COLO829 (cell line): ENCODE measurements around the gene AKAP6.
"Not testable (repeated sequence)": the region's sequence is repeated elsewhere in the genome, so short reads cannot be mapped to it uniquely, and the experiment has no call there.

Source experiments
- DNase-seq: peaks from one replicate; pipeline ENCODE4 v3.0.0; 2012; ENCODE audit warnings: low spot score

AKAP6 gene

GRCh38 chr14:32373174-32373573, 44.1 kb downstream of the AKAP6 start:
- not testable (repeated sequence) for DNase-seq

DNA sequence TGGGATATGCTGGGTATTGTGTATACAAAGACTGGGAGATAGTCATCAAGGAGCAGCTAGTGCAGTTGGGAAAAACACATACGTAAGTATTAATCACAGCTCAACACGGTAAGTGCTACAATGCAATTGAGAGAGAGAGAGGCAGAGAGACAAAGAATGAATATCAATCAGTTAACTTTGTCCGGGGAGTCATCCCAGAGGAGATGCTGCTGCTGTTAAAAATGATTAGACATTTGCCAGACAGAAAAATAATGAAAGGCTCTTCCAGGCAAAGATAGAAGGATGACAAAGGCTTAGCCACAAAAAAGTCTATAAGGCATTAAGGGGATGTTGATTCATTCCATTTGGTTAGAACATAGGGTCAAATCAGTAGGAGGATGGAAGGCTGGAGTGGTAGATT, 45.1 kb downstream of the AKAP6 start:
- no peak for DNase-seq

GRCh38 chr14:32375663-32376062, 46.6 kb downstream of the AKAP6 start:
- no peak for DNase-seq

GRCh38 chr14:32377046-32377646, 48.0 kb downstream of the AKAP6 start:
- DNase-seq = no peak

- no peak for DNase-seq
Measured at GRCh38 chr14:32378284-32378683, 49.2 kb downstream of the AKAP6 start.

DNA sequence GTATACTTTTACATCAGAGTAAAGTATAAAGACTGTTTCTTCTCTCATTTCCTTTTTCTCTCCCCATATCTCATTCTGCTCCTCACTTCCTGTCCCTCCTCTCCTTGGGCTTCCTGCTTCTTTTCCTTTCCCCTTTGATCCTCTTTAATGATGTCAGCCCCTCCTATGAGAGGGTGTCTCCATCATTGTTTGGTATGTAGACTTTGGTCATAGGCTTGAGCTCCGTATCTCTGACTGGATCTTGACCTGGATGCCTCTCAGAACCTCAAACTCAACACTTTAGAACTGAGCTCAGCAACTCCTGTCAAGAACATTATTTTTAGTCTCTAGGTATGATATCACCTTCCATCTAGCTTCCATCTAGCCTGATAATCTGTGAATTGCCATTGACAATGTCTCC, 50.3 kb downstream of the AKAP6 start:
- DNase-seq = no peak

GRCh38 chr14:32381869-32382268, 52.8 kb downstream of the AKAP6 start:
- no peak for DNase-seq

GRCh38 chr14:32382704-32383103, 53.6 kb downstream of the AKAP6 start:
- DNase-seq = peak; percentile 29

DNA sequence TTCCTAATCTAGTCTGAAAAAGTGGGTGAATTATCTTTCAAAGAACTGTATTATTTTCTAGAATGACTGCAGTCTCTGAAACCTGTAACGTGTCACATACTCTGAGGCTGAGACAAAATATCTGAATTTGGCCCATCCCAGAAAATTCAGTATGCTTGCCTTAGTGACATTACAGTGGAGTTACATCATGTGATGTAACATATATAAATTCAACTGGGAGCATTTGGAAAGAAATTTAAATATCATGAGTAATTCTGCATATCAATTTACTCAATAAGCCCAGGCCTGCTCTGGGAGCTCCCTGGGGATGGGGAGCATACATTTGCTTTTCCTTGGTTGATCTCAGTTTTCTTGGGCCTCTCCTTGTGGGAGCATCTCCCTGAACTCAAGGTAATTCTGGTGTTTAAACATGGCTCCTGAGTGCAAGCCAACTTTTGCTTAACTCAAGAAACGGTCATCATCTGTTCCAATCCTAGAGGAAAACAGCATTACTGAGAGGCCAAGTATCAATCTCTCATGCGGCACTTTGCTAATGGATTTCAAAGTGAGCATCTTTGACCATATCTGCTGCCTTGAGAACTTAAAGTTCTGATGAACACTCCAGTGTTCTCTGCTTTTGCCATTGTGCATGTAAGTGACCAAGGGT, 54.4 kb downstream of the AKAP6 start:
- DNase-seq = no peak

GRCh38 chr14:32384464-32384863, 55.4 kb downstream of the AKAP6 start:
- DNase-seq = no peak

DNA sequence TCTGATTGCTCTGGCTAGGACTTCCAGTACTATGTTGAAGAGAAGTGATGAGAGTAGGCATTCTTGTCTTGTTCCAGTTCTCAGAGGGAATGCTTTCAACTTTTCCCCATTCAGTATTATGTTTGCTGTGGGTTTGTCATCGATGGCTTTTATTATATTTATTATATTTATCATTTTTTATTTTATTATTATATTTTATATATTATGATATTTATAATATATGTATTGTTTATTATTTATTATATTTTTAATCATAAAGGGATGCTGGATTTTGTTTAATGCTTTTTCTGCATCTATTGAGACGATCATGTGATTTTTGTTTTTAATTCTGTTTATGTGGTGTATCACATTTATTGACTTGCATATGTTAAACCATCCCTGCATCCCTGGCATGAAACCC, 58.2 kb downstream of the AKAP6 start:
- DNase-seq = not testable (repeated sequence)

DNA sequence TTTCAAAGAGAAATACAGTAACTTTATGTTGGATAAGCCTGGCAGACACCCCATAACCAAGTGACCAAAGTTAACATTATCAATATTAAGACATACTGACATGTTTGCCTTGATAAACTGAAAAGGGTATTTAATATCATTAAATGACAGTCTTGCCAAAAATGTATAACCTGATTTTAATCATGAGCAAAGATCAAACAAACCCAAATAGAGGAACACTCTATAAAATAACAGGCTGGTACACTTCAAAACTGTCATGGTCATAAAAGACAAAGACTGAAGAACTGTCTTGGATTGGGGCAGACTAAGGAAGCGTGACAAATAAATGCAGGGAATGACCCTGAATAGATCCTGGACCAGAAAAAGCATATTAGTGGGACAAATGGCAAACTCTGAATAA, 64.0 kb downstream of the AKAP6 start:
- DNase-seq = no peak

GRCh38 chr14:32394038-32394437, 64.9 kb downstream of the AKAP6 start:
- DNase-seq = no peak

DNA sequence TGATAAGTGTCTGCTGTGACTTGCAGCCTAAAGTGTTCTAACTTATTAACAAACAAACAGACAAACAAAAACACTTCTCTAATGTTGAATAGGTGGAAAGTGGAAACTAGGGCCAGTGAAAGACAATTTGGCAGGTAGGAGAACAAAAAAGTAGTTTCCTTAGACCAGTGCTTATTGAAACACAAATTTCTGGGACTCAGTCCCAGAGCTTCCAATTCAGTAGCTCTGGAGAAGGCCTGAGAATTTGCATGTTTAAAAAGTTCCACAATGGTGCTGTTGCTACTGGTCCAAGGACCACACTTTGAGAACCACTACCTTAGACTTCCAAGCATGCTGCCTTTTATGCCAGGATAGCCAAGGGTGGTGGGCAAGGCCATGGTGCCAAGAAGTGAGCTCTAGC, 67.8 kb downstream of the AKAP6 start:
- no peak for DNase-seq

DNA sequence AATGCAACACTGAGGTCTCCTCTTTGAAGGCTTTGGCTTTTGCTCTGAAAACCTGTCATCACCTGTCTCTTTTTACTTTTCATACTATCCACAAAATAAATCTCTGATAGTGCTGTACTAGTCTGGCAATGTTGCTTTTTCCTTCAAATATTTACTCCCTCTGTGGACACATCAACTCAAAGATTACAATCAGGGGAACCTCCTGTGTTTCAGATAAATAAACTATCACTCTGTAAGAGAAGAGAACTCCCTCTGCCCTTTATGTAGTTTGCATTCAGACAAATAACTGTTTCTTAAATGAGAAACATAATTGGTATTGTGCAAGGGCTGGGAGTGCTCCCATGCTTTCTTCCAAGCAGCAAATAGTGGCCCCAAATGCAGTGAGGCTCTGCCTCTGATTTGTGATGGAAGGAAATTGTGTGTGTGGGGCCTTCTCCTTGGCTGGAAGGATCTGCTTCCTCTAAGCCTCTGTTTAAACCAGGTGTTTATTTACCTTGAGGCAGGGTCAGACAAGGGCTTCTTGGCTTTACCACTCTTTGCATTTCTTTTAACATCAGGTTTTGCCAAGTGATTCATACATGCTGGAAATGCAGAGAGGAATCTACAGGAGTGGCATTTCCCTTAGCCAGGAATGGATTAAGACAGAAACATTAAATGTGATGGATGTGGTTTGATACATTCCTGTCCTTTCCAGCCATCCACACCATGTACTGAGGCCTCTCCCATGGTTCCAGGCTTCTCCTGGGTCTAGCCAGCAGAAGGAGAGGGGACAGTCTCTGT, 69.0 kb downstream of the AKAP6 start:
- no peak for DNase-seq

GRCh38 chr14:32399920-32400319, 70.8 kb downstream of the AKAP6 start:
- no peak for DNase-seq

DNA sequence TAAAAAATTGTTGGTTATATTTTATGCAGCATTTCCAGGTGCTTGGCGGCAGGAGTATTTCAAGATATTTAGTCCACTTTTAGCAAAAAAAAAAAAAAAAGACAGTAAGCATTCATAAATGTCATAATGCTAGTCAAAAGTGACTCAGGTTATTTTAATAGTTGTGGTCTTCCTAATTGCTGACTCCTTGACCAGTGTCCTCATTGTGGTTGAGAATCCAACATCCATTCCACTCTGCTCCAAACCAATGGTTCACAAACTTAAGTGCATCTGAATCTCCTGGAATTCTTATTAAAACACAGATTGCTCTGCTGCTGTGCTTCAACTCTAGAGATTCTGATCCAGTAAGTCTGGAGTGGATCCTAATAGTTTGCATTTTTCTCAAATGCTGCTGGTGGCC, 71.4 kb downstream of the AKAP6 start:
- DNase-seq = no peak

GRCh38 chr14:32403021-32403420, 73.9 kb downstream of the AKAP6 start:
- DNase-seq = no peak

DNA sequence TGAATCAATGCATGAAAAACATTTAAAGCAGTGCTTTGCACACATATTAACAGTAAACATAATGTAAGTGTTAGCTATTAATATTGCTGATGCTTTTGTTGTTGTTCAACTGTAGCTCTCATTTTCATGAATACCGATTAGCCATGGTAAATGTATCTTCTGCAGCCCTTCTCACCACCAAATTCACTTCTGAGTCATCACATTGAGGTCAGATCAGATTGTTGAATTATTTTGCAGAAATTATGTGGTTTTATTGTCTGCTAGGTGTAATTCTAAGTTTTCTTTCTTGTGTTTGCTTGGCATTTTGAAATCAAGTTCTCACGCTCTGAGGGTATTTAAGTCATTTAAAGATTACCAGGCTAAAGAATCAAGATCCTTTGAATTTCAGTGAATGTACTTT, 74.6 kb downstream of the AKAP6 start:
- no peak for DNase-seq

- no peak for DNase-seq
Measured at GRCh38 chr14:32404784-32405573, 75.9 kb downstream of the AKAP6 start.

- DNase-seq = no peak
Measured at GRCh38 chr14:32405856-32406255, 76.8 kb downstream of the AKAP6 start.

DNA sequence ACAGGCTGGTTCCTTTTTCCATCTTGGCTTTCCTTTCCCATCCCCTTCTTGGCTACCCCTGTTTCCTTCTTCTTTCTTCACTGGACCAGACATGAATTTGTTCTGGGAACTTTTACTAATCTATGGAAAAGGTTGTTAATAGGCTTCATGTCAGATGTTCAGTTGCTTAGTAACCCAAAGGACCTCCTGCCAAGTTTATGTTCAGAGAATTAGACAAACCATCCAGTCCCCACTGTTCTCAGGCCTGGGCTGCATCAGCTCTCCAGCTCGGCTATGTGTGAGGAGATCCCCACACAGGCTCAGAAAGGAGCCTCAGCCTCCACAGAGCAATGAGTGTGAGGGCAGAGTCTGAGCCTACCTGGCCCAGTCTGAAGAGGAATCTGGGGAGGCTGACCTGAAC, 78.0 kb downstream of the AKAP6 start:
- no peak for DNase-seq

DNA sequence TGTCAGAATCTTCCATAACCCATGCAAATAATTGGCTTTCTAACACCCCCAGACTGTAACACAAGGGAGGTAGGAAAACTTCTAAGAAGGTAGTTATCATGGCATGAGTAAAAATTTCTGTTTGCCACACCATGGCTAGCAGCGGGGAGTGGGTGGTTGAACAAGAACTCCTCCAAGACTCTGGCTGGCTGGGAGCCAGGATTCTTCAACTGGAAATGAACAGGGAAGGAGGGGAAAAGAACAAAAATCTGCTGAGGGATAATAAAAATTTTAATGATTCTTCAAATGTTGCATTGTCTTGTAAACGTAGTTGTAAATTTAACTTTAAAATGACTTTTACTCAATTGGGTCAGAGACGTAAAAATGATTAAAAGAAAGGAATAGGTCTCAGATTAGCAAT, 78.9 kb downstream of the AKAP6 start:
- no peak for DNase-seq
